Stimulated activated CD8-positive, alpha-beta memory T cell treated with anti-CD3 and anti-CD28 coated beads, Interleukin-4, amount 100 ng/mL, for 1 hour (primary cell): ENCODE data around the gene TLK2.
"Not testable (repeated sequence)": the region's sequence is repeated elsewhere in the genome, so short reads cannot be mapped to it uniquely, and the experiment has no call there.

Experiments
- DNase-seq, 2 donors: peaks; one replicate each; pipeline ENCODE4 v3.0.0-alpha.2; 2020; ENCODE audit warnings: low read depth in 2 of 2, low spot score in 1 of 2

TLK2 gene

DNA sequence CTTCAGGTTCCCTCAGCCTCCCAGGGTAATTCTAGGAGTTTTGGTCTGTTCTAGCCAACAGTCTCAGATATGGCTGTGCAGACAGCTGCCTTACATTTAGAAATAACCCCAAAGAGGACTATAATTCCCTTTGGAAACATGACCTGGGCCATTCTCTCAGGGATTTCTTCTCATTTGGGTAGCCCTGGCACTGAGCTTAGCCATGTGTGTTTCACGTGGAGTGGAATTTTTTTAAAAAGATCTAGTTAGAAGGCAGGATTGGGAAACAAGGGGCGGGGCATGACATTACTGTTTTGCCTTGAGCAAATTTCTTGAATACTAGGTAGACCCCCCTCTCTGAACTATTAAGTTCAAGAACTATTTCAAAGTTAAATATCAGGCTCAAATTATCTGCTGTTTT, 119.3 kb downstream of the TLK2 start:
- DNase-seq: no peak

DNA sequence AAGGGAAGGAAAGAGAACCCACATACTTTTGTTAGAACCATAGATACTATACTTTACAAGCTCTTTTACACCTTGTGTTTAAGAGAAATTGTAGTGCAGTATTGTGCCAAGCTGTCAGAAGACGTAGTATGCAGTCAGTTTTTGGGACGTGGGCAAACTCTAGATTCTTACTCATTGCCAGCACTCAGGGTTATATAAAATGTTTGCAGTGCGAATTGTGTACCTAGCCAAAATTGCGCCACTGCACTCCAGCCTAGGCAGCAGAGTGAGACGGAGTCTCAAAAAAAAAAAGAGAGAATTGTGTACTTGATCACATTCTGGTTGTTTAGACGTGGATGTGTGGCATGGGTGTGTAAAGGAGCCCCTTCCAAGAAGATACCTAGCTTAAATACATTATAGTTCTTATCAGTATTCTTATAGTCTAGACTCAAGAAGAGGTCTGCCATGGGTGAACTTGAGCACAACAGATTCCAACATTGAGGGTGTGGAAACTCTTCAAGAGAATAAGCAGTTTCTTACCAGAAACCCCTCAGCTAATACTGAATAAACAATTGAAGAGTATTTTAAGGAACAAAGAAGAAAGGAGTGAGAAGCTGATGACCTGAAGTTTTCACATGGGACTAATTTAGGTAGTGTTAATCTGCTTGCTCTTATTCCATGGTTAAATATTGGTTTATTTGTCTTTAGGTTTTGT, 121.5 kb downstream of the TLK2 start:
- no peak for DNase-seq

DNA sequence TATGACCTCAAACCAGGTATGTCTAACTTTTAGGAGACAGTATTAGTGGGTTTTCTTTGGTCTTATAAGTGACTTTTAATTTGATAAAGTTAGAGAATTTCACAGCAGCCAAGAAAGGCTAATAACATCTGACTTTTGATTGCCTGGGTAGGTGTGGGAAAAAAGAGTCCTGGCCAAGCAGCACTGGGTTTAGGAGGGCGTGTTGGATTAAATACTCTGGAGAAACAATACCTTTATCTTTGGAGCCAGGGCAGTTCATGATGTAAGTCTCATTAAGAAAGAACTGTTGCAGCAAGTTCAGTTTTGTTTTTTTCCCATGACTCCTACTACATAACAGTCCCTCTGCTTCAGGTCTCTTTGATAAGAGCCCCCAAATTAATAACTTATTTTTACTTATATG, 122.2 kb downstream of the TLK2 start:
- no peak for DNase-seq

DNA sequence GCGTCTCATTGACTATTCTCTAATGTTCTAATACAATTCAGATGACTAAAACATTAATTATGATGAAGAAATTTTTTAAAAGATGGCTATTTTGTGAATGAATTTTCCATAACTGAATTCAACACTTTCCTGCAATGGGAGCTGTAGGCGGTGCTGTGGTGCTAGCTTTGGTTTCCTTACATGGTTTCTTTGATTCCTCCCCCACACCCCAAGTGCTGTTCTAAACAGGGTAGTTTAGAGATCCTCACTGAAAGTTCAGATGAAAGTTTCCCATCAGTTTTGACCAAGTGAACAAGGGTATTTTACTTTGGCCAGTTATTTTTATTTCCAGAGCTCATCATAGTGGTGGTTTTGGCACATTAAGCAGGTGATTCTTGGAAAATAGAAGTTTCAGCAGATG, 122.8 kb downstream of the TLK2 start:
- DNase-seq: no peak

DNA sequence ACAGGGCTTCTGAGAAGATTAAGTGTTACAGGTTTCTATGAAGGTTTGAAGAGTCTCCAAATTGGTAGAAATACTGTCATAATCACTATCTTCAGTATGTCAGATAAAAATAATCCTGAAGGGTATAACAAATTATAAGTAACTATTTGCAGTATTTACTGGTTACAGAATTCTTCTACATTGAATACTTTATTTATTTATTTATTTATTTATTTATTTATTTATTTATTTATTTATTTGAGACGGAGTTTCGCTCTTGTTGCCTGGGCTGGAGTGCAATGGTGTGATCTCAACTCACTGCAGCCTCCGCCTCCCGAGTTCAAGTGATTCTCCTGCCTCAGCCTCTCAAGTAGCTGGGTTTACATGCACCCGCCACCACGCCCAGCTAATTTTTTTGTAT, 125.2 kb downstream of the TLK2 start:
- DNase-seq: not testable (repeated sequence)

DNA sequence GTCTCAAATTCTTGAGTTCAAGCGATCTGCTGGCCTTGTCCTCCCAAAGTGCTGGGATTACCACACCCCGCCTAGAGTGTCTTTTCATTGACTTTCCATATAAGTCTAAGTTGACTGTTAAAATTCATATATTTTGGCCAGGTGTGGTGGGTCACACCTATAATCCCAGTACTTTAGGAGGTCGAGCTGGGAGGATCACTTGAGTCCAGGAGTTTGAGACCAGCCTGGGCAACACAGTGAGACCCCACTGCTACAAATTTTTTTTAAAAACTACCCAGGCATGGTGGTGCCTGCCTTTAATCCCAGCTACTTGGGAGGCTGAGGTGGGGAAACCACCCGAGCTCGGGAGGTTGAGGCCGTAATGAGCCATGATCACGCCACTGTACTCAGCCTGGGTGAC, 127.0 kb downstream of the TLK2 start:
- no peak for DNase-seq

DNA sequence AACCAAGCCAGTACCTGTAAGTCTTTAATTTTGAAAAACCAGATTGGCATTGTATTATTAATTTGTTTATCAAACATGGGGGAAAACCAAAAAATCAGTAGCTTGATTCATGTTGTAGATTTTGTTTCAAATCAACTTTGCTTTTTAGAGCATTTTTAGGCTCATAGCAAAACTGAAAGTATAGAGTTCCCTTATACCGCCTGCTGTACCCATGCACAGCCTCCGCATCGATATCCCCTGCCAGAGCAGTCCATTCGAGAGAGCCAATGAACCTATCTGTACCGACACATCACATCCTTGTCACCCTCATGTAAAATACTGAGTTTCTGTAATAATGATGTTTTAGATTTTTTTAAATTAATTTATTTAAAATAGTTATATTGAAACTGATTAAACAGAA, 132.7 kb downstream of the TLK2 start:
- DNase-seq: no peak

DNA sequence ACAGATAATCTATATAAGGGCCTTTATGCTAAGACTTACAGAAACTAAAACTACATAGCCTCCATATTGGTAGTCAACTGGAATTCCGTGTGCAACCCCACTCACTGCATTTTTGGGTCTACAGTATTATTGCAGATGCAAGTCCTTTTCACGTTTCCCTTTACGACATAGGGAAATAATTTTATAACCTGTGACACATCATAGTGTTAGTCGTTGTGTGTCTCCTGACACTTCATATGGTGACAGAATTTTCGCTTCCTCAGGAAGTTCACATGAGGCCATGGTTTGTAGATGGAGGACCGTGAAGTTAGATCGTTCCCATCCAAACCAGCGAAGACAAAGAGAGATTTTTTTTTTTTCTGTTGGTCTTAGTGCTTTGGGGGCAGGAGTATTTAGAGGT, 133.1 kb downstream of the TLK2 start:
- no peak for DNase-seq

DNA sequence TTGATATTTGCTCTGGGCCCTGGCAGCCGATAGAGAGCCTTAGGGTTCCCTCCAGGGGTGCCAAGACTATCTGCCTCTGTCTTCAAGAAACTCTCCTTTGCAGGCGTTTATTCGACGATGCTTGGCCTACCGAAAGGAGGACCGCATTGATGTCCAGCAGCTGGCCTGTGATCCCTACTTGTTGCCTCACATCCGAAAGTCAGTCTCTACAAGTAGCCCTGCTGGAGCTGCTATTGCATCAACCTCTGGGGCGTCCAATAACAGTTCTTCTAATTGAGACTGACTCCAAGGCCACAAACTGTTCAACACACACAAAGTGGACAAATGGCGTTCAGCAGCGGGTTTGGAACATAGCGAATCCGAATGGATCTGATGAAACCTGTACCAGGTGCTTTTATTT, 133.7 kb downstream of the TLK2 start:
- DNase-seq: not testable (repeated sequence)

DNA sequence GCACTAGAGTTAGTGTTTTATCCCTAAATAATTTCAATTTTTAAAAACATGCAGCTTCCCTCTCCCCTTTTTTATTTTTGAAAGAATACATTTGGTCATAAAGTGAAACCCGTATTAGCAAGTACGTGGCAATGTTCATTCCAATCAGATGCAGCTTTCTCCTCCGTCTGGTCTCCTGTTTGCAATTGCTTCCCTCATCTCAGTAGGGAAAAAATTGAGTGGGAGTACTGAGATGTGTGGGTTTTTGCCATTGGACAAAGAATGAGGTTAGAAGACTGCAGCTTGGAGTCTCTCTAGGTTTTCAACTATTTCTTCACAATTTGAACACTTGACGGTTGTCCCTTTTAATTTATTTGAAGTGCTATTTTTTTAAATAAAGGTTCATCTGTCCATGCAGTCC, 134.5 kb downstream of the TLK2 start:
- not testable (repeated sequence) for DNase-seq

DNA sequence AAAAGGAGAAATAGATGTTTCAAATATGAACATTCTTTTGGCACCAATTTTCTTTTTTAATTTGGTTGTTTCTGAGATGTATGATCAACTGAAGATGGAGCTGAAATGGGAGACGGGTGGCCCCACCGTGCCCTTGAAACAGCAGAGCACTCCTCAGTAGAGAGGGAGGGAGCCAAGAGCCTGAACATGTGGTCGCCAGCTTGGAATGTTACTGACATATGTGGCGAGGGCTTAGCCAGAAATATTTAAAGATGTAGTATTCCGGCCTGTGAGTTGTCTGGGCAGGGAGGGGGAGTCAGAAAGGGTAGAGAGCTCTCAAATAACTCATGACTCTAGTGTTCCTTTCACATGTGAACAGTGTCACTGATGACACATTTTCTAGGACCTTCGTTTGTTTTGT, 135.5 kb downstream of the TLK2 start:
- DNase-seq: no peak

DNA sequence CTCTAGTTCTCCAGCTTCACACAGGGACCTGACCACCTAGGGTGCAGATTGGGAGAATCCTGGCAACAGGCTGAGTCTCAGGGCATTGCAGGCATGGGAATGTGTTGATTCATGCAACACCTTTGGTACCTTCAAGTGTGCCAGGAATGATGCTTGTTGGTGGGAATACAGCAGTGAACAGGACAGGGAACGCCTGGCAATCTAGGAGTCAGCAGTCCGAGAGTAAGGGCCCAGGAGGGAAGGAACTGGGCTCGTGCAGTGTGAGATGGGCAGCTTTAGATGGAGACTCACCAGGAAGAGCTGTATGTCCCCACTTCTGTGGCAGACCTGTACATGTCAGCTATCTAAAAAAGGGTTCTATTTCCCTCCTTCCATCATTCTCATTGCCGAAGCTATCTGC, 136.9 kb downstream of the TLK2 start:
- DNase-seq: no peak

DNA sequence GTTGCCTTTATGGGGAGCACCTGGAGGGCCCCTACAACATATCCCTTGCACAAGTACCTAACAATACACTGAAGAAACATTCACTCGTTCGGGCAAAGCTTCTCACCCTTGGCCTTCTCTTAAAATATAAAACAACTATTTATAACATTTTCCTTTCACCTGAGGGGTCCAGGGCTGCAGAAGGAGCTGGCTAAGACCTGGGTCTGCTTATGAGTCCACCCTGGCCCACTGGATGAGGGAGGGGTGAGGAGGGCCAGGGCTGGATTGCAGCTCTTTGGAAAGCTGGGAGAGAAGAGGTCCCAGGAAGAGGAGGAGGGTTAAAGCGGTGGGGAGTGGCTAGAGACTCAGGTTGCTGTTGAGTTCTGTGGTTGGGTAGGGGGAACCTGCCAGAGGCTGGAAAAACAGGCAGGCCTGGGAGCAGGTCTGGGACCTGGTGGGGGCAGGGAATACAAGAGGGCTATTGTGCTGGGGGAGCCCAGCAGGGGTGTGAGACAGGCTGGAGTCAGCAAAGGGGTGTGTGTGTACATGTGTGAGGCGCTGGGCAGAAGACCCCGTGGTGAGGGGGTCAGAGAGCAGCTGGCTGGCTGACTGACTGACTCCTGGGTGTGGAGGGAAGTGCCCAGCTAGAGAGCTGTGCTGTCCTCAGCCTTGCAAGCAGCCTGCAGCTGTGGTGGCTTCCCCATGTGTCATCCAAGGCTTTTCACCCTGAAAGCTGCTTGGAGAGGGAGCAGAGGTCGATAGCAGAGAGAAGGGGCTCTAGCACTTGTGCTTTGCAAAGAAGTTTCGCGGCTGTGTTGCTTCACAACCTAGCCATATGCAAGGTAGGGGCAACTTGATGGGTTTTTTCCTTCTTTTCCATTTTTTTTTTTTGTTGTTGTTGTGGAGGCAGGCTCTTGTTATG, 138.6 kb downstream of the TLK2 start:
- DNase-seq: no peak

DNA sequence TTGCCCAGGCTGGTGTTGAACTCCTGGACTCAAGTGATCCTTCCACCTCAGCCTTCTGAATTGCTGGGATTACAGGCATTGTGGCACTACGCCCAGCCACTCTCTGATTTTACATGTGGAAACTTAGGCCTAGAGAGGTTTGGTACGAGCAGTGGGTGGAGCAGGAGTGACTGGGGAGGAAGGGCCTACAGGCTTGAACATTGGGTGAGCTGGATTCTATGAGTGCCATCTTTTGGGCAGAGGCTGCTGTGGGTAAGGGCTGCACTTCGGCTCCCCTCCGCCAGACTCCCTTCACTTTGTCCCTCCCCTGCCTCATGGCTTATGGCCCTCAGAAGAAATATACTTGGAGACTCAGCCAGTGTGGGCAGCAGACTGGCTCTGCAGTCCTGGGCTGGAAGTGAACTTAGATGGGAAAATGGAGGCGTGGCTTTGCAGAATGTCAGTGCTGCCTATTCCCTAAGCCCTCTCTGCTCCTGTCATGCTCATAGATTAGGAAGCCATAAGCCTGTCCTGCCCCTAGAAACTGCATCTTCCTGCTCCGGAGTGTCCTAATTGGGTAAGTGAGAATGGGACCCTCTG, 139.4 kb downstream of the TLK2 start:
- no peak for DNase-seq

DNA sequence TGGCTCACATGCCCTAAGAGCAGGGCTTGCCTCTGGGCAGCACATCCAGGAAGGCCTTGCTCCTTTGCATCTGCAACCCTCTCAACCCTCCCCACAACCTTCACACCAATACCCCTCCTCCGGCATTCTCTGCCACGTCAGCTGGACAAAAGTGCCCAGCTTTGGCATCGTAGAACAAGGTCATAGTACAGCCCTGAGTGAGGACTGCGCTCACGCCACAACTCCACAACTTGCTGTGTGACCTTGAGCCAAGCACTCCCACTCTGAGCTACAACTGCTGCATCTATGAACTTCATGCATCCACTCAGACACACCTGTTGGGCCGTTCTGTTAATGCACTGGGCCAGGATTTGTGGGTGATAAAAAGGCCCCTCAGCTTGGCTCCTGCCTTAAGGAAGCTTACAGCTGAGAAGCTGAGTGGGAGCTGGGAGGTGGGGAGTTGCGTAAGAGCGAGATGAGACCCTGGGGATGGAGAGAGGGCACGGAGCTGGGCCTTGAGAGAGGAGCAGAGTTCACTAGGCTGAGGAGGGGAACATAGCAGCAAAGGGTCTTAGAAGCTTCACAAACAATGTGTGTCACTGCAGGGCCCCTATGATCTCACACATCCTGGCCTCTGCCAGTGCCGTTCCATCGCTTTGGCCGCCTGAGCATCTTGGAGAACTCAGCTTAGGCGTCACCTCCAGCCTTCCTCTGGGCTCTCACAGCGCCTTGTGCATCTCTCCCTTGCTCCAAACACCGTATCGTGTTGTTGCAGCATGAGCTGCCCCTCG, 140.2 kb downstream of the TLK2 start:
- DNase-seq: no peak

DNA sequence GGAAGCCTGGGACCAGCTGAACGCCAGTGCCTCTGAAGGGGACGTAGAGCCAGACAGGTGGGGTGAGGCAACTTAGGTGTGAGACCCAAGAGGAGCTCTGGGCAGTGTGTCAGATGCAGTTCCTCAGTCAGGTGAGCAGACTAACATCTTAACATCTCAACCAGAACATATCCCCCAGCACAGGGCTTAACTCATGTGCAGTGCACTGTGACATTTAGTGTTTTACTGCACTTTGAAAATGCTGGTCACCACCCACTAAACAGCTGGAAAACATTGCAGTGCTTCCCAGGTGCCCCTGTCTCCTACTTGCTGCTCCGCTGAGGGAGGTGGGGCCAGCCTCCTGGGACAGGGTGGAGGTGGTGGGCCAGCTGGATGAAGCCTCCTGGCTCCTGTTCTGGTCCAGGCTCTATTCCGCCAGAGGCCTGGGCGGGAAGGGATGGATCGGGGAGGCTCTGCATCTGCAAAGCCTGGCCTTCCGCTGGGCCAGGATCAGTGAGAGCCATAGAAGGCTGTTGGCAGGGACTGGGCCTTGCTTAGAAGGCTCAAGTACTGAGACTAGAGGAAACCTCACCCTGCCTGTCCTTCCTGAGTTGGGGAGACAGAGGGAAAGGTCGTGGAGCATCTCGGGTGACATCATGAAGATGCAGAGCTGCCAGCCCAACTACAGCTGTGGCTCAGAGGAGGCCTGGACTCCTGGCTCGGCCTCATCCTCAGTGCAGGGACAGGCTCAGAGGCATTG, 141.0 kb downstream of the TLK2 start:
- no peak for DNase-seq

DNA sequence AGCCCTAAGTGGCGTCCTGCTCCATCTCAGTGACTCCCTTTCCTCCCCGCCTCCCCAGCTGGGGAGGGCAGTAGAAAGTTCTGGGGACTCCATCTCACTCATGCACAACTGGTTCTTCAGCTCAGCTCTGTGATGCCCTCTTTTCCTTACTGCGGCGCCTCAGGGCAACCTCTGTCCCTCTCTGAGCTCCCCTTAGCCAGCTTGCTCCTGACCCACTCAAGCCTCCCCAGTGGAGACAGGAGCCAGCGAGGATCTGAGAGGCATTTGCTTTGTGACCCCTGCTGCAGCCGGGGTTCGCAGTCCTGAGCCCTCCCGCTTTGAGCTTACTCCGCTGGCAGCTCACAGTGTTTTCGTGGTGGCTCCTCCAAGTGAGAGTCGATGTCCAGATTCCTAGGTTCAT, 142.6 kb downstream of the TLK2 start:
- no peak for DNase-seq

DNA sequence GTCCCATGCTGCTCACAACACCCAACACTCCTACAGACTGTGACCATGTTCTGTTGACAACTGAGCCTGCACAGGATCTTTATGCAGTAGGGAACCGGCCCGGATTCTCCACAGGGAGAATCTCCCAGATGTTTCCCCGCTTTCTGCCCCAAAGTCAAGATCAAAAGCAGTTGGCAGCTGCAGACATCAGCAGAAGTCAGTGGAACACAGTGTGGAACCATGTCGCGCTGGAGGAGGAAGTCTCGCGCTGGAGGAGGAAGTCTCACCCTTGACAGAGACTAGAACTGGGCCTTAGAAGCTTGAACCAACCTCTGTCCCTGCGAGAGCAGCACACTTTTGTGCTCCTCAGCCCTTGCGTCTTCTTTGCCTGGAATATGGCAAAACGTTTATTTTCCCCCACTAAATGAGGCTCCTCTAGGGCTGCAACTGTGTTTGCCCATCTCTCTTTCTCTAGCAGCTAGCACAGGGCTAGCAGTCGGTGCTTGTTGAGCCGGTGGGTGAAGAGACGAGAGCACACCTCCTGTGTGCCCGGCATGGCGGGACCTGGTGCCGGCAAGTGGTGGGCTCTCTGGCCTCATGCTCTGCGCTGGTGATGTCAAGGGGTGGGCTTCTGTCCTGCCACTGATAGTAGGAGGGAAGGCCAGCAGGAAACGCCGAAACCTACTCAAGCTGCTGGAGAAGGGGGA, 146.7 kb downstream of the TLK2 start:
- no peak for DNase-seq

DNA sequence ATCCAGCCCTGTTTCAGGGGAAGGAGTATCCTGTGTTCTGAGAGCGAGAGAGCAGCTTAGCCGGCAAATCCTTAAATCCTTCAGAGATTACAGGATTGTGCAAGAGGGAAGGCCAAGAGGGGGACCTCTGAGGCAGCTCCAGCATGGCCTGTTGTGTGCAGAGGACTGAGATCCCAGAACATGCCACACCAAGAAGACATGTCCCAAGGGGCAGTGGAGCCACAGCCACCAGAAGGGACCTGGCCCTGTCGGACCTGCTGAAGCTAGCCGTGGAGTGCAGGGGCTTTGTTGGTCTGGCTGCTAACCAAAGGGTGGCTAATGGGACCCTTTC, 147.2 kb downstream of the TLK2 start:
- no peak for DNase-seq

DNA sequence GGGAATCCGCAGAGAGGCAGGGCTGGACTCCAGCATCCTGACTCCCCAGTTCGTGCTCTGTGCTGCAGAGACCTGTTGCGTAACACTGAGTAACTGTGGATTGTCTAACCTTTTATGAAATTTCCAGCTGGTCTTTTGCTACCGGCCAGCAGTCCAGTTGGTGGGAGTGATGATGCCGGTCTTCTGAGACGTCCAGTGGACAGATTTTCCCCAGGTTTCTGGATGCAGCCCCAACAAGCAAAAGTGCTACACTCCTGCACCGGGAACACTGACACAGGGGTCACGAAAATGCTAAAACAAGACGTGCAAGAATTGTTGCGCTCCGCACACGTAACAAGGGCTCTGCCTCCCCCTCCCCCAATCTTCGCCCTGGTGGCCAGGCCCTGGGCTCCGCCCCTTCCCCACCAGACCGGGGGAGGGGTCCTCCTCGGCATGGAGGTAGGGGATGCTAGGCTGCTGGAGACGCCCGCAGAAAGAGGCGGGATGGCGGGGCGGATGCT, 148.1 kb downstream of the TLK2 start:
- DNase-seq: no peak
